Umbilical cord (tissue), 2 donors: ENCODE measurements around the gene PRPF40A. TPM values are rescaled to one million over a fixed set of nuclear protein-coding genes. Genes with fewer than 3 reads are reported as not detected.
A peak's percentile ranks its signal among the peaks of the same experiment; 100 is the strongest.
"Not testable (repeated sequence)": the region's sequence is repeated elsewhere in the genome, so short reads cannot be mapped to it uniquely, and the experiment has no call there.

Experiments used
- DNase-seq: peaks from one replicate; pipeline ENCODE4 v3.0.0-alpha.2; 2015; ENCODE audit warnings: low spot score
- total RNA-seq: library from RNA; depleted of rRNA; stranded (reverse); fragments of >200 nt; gene quantifications from one replicate; pipeline ENCODE4 v1.2.3, GENCODE V29; 2014; ENCODE audit warnings: low replicate concordance; ENCODE audit not compliant: insufficient read depth

The PRPF40A gene
- 92.9 TPM for total RNA-seq

DNA sequence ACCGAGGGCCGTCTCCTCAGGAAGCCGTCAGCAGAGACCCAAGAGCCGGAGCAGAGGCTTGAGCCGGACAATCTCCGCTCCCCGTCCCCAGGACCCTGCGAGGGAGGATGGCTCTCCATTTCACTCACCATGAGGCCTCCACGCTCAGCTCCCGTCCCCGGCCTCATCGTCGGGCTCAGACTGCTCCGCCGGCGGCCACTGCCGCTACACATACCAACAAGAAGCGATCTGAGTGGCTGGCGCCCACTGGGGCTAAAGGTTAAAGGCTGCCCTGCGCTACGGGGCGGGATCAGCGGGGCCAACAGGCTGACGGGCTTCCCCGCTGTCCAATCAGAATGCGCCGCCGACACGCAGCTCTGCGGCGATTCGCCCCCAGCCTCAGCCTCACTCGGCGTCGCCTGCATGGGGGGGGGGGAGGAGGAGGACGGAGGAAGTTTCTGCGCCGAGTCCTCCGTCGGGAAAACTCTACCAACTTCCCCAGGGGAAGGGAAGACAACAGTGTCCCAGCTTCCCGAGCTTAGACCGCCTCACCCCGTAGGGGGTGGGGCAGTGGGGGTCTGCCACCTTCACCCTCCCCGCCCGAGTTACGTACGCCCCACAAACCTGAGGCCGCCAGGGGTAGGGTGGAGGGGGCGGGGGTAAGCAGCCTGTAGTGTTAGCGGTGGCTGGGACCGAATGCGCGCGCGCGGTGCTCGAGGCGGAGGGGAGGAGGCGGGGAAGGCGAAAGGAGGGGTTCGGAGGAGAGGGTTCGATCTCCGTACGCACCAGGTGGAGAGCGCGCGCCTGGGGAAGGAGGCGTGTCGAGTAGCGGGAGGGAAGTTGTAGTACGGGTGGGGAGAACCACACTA is at the start of gene PRPF40A:
Gene PRPF40A, minus strand, starts transcription at position 234 of the 848 bp plus-strand sequence. Its CDS starts 22 bp downstream, at position 212.
- peak; percentile 99 for DNase-seq

DNA sequence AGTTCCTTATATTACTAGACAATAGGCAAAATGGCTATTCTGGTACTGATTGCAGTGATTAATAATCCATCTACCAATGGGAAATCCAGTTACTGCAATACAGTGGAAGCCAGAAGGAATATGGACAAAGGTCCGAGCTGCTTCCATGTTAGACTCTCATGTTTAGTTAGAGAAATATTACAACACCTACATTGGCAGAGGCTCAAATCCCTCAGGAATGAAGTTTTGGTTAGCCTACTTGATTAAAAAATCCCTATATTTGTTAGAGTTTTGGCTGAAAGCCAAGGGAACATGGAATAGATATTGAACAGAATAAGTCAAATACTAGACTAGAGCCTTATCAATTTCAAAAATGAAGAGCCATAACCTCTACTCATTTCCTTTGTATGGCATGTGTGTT is 49.7 kb upstream of the PRPF40A start:
- DNase-seq, result no peak

DNA sequence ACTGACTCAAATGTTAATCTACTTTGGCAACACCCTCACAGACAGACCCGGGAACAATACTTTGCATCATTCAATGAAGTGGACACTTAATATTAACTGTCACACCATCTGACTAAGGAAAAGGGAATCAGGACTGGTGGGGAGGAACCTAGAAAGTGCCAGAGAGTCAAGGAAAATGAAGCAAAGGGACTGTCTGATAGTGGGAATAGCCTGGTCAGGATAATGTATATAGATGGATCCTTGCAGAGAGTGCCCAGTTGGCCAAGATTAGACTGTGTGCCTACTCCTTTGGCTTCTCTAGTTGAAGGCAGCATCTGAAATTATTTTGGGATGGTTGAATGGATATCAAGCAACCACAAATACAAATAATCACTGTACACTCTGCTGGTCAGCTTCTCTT is 46.4 kb upstream of the PRPF40A start:
- no peak for DNase-seq

DNA sequence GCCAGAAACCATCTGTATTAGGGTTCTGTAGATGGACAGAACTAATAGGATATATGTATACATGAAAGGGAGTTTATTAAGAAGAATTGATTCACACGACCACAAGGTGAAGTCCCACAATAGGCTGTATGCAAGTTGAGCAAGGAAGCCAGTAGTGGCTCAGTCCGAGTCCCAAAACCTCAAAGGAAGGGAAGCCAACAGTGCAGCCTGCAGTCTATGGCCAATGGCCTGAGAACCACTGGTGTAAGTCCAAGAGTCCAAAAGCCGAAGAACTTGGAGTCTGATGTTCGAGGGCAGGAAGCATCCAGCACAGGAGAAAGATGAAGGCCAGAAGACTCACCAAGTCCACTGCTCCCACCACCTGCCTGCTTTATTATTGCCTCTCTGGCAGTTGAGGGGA is 45.9 kb upstream of the PRPF40A start:
- not testable (repeated sequence) for DNase-seq

DNA sequence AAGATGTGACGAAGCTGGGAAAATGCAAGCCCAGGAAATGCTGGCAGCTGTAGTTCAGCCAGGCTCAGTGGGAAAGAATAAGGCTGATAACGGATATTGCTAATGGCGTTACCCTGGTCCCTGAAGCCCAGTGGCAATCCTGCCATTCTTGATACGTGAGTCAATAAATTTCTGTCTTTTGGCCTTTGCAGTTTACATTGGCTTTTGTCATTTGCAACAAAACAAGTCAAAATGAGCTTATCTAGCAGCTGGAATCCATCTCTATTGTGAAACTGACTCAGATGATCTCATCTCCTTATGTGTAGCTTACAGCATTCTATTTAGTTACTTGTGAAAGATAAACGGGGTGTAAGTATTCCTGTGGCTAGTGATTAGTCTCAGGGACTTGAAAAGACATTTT is 44.9 kb upstream of the PRPF40A start:
- peak; percentile 32 for DNase-seq

DNA sequence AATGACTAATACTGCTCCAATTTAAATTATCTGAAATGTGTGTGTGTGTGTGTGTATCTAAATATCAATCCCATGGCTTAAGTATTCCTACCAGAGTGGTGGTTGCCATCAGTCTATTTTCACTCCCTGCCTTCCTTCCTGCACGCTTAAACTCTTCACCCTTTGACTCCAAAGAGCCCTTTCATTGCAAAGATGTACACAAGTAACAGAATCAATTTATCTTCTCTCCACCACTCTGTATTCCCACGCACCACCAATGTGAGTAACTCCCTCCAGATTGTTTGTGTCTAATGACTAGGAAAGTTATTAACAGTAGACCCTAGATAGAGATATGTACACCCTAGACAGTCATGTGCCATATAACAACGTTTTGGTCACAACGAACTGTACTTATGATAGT is 44.0 kb upstream of the PRPF40A start:
- DNase-seq, result no peak

DNA sequence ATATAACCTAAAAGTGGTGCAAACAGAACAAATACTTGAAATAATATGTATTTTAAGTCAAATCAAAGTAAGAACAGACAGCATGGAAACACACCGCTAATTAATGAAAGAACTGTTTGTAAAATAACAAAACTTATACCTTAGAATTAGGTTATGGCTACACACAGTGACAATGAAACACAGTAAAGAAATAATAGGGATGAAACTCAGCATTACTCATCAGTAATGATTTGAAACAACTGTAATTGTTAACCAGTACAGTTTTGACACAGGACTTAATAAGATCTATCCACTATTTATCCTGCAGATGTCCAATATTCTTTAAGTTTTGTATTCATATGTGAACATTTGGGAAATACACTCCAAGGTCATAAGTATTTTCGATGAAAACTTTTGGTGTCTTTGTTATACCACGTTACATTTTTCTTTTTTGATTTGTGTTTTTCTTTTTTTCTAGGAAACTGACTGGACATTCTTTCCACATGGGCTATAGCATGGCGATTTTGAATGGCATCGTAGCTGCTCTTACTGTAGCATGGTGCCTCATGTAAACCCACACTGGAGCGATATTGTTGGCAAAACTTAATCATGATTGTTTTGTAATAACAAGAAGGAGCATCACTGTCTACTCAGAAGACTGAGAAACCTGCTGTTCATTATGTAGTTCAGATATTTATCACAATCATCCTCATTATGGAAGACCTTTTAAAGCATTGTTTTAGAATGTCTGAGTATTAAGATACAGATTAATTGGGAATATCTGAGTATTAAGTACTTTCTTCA is 42.2 kb upstream of the PRPF40A start:
- DNase-seq, result no peak

DNA sequence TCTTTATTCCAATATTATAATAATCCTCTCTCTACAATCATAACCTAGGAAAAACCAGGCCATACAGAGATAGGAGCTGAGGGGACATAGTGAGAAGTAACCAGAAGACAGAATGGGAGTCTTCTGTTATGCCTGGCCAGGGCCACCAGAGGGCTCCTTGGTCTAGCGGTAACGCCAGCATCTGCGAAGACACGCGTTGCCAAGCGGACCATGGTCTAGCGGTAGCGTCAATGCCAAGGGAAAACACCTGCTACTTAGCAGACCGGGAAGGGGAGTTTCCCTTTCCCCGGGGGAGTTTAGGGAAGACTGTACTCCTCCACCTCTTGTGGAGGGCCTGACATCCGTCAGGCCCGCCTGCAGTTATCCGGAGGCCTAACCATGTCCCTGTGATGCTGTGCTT is 37.8 kb upstream of the PRPF40A start:
- DNase-seq, result no peak

DNA sequence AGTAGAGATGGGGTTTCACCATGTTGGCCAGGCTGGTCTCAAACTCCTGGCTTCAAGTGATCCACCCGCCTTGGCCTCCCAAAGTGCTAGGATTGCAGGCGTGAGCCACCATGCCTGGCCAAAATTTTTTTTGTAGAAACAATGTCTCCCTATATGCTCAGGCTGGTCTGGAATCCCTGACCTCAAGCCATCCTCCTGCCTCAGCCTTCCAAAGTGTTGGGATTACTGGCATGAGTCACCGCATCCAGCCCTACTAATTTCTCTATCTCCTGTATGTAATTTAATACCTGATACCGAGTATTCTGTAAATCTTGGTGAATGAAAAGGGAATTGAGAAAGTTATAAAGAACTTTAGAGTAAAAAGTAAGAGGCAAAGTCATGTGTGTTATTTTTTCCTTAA is 30.5 kb upstream of the PRPF40A start:
- DNase-seq, result not testable (repeated sequence)

DNA sequence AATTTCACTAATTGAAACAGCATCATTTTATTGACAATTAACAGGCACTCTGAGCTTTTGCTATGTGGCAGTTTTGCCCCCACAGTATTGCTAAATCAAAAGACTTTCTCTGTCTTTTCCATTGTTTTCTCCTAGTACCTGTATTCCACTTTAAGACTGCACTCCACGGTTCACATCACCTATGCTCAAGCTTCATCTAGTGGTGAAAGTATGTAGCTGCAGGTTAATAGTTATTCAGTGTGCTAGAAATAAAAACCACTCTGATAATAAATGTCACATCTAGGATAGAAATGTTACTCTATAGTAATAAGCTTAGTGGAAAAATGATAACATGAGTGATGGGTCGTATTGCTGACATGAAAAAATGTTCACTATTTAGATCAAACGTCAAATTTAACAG is 25.7 kb upstream of the PRPF40A start:
- DNase-seq, result no peak

DNA sequence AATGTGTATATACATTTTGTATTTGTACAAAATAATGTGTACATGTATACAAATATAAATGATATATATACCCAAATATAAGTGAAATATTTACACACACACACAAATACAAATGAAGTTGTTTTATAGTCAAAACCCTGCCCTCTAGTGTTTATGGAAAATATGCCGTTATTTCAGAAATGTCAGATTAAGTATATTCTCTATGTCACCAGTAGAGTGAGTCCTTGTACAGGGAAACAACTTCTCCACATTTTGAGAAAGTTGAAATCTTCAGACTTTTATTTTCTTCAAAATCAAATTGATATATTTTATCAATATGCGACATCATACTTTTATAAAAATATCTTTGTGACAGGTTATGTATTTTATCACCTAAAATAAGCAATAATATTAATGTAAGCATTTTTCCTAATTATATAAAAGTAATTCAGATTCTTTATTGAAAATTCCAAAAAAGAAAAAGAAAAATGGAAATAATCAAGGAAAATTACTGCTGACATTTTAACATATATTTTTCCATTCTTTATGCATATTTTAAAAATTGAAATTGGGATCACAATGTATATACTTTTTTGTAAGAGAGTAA is 23.6 kb upstream of the PRPF40A start:
- peak; percentile 64 for DNase-seq

DNA sequence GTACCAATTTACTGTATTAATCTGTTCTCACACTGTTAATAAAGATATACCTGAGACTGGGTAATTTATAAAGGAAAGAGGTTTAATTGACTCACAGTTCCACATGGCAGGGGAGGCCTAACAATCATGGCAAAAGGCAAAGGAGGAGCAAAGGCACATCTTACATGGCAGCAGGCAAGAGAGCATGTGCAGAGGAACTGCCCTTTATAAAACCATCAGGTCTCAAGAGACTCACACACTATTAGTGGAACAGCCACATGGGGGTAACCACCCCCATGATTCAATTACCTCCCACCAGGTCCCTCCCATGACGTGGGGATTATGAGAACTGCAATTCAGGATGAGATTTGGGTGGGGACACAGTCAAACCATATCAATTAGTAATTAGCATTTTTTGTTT is 22.4 kb upstream of the PRPF40A start:
- not testable (repeated sequence) for DNase-seq

DNA sequence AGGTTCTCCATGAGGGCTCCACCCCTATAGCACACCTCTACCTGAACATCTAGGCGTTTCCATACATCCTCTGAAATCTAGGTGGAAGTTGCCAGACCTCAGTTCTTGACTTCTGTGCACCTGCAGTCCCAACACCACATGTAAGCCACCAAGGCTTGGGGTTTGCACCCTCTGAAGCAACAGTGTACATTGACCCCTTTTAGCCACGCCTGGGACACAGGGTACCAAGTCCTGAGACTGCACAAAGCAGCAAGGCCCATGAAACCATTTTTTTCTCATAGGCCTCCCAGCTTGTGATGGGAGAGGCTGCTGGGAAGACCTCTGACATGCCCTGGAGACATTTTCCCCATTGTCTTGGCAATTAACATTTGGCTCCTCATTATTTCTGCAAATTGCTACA is 21.2 kb upstream of the PRPF40A start:
- DNase-seq, result no peak

DNA sequence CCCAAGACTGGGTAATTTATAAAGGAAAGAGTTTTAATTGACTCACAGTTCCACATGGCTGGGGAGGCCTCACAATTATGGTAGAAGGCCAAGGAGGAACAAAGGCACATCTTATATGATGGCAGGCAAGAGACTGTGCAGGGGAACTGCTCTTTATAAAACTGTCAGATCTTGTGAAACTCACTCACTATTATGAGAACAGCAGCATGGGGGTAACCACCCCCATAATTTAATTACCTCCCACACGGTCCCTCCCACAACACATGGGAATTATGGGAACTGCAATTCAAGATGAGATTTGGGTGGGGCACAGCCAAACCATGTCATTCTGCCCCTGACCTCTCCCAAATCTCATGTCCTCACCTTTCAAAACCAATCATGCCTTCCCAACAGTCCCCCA is 20.2 kb upstream of the PRPF40A start:
- DNase-seq, result not testable (repeated sequence)

DNA sequence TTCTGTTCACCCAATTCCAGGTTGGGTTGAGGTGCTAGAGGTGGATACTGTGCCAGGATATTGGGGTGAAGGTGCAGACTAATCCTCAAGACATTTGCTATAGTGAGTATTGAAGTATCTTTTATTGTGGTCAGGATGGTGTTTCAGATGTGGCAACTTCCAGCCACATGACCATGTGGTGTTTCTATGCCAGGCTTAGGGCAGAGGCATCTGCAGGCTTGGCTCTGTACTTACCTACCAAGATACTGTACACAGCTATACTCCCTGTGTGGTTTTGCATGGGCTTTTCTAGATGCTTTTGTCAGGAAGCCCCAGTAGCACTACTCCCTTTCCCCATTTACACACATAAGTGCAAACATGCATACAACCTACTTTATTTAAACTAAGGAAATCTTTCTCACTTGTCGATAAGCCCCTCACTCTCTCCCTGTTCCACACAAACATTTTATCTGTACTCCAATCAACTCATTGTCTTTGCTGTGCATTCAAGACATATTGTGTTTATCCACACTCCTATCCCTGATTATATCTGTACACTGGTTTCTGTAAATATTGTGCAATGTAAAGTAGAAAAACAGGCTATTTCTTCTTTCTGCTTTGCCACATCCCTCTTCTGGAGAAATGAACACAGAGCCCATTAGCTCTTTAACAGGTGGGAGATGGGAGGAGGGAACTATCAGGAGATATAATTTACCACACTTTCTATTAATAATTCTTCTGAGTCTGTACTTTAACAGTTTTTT is 13.5 kb upstream of the PRPF40A start:
- no peak for DNase-seq

DNA sequence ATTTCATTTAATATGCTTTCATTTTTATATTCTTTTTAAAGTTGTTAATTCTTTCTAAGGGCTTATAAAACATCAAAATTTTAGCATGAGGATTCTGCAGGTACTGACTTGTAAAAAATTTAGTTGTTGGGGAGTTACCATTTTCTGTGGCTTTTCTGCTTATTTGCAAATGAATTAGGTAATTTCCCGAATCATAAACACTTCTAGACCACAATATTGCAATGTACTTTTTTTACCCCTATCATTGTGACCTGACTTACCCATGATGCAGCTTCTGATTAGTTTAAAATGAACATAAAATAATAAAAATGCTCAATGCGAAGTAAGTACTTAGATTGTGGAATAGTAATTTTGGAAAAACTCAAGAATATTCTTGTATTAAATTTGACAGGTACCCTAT is 12.6 kb upstream of the PRPF40A start:
- no peak for DNase-seq

DNA sequence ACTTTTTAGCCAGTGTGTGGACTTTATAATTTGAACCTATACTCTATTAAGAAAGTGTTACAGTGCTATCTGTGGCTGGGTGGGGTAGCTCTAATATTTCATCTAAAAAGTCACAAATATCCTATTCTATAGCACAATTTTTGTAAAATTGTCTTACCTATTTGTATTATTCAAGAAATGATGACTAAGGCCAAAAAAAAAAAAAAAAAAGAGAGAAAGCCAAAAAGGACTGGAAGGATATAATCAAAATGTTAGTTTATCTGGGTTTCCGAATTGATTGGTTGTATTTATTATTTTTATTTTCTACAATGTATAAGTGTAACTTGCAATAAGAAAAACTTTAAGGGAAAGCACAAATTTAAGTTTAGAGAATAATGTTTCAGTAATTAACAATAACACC is 6.7 kb upstream of the PRPF40A start:
- no peak for DNase-seq

DNA sequence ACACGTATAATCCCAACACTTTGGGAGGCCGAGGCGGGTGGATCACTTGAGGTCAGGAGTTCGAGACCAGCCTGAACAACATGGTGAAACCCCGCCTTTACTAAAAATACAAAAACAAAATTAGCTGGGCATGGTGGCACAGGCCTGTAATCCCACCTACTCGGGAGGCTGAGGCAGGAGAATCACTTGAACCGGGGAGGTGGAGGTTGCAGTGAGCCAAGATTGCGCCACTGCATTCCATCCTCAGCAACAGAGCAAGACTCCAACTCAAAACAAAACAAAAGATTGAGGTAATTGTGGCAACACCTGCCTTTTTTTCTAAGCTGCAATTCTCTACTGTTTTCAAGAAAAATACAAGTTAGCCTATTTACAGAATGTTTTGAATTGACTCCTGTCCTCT is 5.4 kb upstream of the PRPF40A start:
- not testable (repeated sequence) for DNase-seq

DNA sequence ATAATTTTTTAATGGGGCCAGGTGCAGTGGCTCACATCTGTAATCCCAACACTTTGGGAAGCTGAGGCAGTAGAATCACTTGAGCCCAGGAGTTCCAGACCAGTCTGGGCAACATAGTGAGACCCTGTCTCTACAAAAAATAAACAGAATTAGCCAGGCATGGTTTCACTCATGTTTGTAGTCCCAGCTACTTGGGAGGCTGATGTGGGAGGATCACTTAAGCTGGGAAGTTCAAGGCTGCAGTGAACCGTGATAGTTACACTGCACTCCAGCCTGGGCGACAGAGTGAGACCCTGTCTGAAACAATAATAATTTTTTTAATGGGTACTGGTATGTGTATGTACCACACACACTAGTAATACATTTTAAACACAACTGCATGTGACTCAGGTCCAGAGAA is 3.5 kb upstream of the PRPF40A start:
- DNase-seq, result no peak

DNA sequence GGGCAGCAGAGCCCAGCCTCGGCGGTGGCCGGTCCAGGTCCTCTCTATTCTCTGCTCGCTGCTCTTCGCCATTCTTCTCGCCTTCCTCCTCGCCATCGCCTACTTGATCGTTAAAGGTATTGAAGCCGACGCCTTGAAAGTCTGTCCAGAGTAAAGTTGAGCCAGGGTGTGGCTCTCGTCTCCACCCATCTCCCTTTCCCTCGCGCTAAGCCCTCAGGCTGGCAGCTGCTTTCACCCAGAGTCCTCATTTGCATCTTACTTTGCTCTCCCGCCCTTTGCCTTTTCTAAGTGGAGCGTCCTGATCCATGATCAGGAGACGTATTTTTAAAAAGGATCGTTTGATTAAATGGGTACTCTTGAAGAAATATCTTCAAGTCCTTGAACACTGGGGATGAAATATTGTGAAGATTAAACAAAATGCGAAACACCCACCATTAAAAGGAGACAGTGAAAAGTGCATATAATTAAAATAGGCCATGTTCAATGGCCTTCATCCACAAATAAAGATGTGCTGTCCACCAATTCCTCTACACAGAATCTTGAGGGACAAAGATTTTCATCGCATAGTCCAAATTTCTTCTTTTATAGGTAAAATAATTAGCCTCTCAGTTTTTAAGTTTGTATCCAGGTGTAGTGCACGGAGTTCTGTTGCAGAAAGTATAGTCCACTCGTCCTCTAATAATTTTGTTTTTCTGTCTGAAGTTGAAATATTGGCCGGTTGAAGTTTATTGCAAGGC is 1.8 kb upstream of the PRPF40A start:
- DNase-seq, result peak; percentile 69
